Gastroesophageal sphincter (tissue), 2 donors: ENCODE results near the gene MRPL48.

Experiments
- EP300 ChIP-seq: sonication (generic); formaldehyde crosslinking; IDR thresholded peaks from one replicate; pipeline ENCODE4 v1.6.1; 2017; ENCODE audit warnings: antibody characterized with exemption, mild to moderate bottlenecking
- POLR2AphosphoS5 ChIP-seq: sonication (generic); formaldehyde crosslinking; IDR thresholded peaks from one replicate; pipeline ENCODE4 v1.6.1; 2017; ENCODE audit warnings: antibody characterized with exemption

DNA sequence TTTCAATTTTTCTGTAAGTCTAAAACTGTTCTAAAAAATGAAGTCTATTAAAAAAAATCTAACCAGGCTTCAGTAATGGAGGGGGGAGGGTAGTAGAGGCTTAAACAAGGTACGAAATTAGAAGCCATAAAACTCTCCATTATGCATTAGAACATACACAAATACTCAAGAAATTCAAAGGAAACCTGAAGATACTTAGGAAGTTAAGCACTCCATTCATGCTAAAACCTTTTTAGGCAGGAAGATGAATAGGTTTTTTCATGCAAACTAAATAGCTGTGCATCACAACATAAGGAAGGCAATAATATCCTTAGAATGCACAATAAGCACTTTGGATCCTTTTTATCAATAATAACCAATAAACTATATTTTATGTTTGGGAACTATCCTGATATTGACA lies 29.2 kb upstream of the MRPL48 start:
- TF ChIP-seq POLR2AphosphoS5: no peak
- no peak for TF ChIP-seq EP300
